Breast epithelium (tissue), 3 donors: Measurements from ENCODE around the gene EDC4.

ENCODE experiments used
- CTCF ChIP-seq, 3 donors: fragments of 450-650 bp; IDR thresholded peaks; one replicate each; pipeline ENCODE4 v1.5.1; 2016 to 2017; ENCODE audit warnings: antibody characterized with exemption in 3 of 3, mild to moderate bottlenecking in 3 of 3, moderate library complexity in 3 of 3
- POLR2A ChIP-seq: fragments of 450-650 bp; IDR thresholded peaks from one replicate; pipeline ENCODE4 v1.6.1; 2016; ENCODE audit warnings: antibody characterized with exemption, mild to moderate bottlenecking, moderate library complexity

DNA sequence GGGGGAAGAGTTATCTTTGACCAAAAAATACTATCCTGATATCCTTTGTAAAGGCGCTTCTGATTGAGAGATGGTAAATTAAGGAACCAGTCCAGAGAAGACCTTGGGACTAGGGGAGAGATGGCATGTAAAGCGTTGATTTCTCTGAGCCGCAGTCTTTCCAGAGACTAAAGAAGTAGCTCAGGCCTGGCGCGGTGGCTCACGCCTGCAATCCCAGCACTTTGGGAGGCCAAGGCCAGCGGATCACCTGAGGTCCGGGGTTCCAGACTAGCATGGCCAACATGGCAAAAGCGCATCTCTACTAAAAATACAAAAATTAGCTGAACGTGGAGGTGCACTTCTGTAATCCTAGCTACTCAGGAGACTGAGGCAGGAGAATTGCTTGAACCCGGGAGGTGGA is 24.7 kb upstream of the EDC4 start:
- TF ChIP-seq CTCF (IDR thresholded peaks at IDR 0.05): no peak
- no peak for TF ChIP-seq POLR2A
